ENCODE results near the gene CIB2.
A peak's percentile ranks its signal among the peaks of the same experiment; 100 is the strongest.

Gene CIB2

GRCh38 chr15:78111788-78112187 is 19.5 kb downstream of the CIB2 start:
- TF ChIP-seq CTCF (IDR thresholded peaks at IDR 0.05) = no peak
- H3K27me3 ChIP-seq = no peaks in the 10 kb centered on the region
- H3K4me3 ChIP-seq (ENCODE audit: low read depth in 1 of 2, low read length in 1 of 2) = no peak overlapping the region
- no peaks in the 10 kb centered on the region for H3K9me3 ChIP-seq
- no peak overlapping the region for H3K27ac ChIP-seq
- H3K36me3 ChIP-seq = no peaks in the 10 kb centered on the region
- H3K4me1 ChIP-seq (ENCODE audit: control insufficient read depth in 1 of 2, insufficient read depth in 1 of 2, low read depth in 1 of 2, low read length in 1 of 2) = peaks cover 4 to 7% of the 10 kb centered on the region in 2 experiments

- no peaks in the 10 kb centered on the region for H3K27me3 ChIP-seq
- H3K36me3 ChIP-seq = no peaks in the 10 kb centered on the region
- TF ChIP-seq CTCF (IDR thresholded peaks at IDR 0.05) = no peak
- no peak overlapping the region for H3K4me3 ChIP-seq (ENCODE audit: low read depth in 1 of 2, low read length in 1 of 2)
- peaks cover 4 to 7% of the 10 kb centered on the region in 2 experiments for H3K4me1 ChIP-seq (ENCODE audit: control insufficient read depth in 1 of 2, insufficient read depth in 1 of 2, low read depth in 1 of 2, low read length in 1 of 2)
- H3K9me3 ChIP-seq = no peaks in the 10 kb centered on the region
- H3K27ac ChIP-seq = no peak overlapping the region
These were observed 20.2 kb downstream of the CIB2 start for GRCh38 chr15:78110916-78111475.

- Histone ChIP-seq H3K4me1 (ENCODE audit: control insufficient read depth in 1 of 2, insufficient read depth in 1 of 2, low read depth in 1 of 2, low read length in 1 of 2) (peaks cover 4 to 7% of the 10 kb centered on the region in 2 experiments), H3K27me3 (no peaks in the 10 kb centered on the region), H3K27ac (no peak overlapping the region), H3K9me3 (no peaks in the 10 kb centered on the region), H3K4me3 (ENCODE audit: low read depth in 1 of 2, low read length in 1 of 2) (no peak overlapping the region), H3K36me3 (no peaks in the 10 kb centered on the region)
- TF ChIP-seq CTCF (IDR thresholded peaks at IDR 0.05) = no peak
These were observed 21.1 kb downstream of the CIB2 start for GRCh38 chr15:78110096-78110495.

GRCh38 chr15:78109156-78109555 is 22.1 kb downstream of the CIB2 start:
- H3K4me1 ChIP-seq (ENCODE audit: control insufficient read depth in 1 of 2, insufficient read depth in 1 of 2, low read depth in 1 of 2, low read length in 1 of 2) = peaks cover 4 to 7% of the 10 kb centered on the region in 2 experiments
- H3K4me3 ChIP-seq (ENCODE audit: low read depth in 1 of 2, low read length in 1 of 2) = no peak overlapping the region
- no peaks in the 10 kb centered on the region for H3K9me3 ChIP-seq
- H3K27me3 ChIP-seq = no peaks in the 10 kb centered on the region
- no peaks in the 10 kb centered on the region for H3K36me3 ChIP-seq
- no peak for TF ChIP-seq CTCF (IDR thresholded peaks at IDR 0.05)
- H3K27ac ChIP-seq = no peak overlapping the region

- Histone ChIP-seq H3K36me3 (no peaks in the 10 kb centered on the region), H3K27me3 (no peaks in the 10 kb centered on the region), H3K27ac (no peak overlapping the region), H3K4me3 (ENCODE audit: low read depth in 1 of 2, low read length in 1 of 2) (no peak overlapping the region), H3K4me1 (ENCODE audit: control insufficient read depth in 1 of 2, insufficient read depth in 1 of 2, low read depth in 1 of 2, low read length in 1 of 2) (peaks cover 9 to 11% of the 10 kb centered on the region in 2 experiments), H3K9me3 (no peaks in the 10 kb centered on the region)
- peak; percentile 84 for TF ChIP-seq CTCF (IDR thresholded peaks at IDR 0.05)
These were observed 22.8 kb downstream of the CIB2 start for GRCh38 chr15:78108300-78109084.
